ENCODE data around the gene HTT. TPM values are rescaled to one million over a fixed set of nuclear protein-coding genes. Genes with fewer than 3 reads are reported as not detected.
A peak's percentile ranks its signal among the peaks of the same experiment; 100 is the strongest.

The HTT gene
- 10 to 100 TPM; 18.1 to 30.5 TPM for total RNA-seq

GRCh38 chr4:3074078-3074845, at the start of gene HTT, which contains the start of gene HTT-AS:
Gene HTT (plus strand): TSS chr4:3074681. CDS start chr4:3074826, 145 bp downstream.
Gene HTT-AS (minus strand): TSS chr4:3074538.
- Histone ChIP-seq H3K27me3 (no peaks in the 10 kb centered on the region), H3K9me3 (no peaks in the 10 kb centered on the region), H3K27ac (peak within 1 kb of the TSS; percentile 86 to 88), H3K36me3 (no peaks in the 10 kb centered on the region), H3K4me3 (peak within 1 kb of the TSS; percentile 84 to 86), H3K4me1 (peaks cover 0 to 22% of the 10 kb centered on the region in 2 donors)
- peak; percentile 93 for DNase-seq (ENCODE audit: low spot score)
- no peak for TF ChIP-seq CTCF (IDR thresholded peaks at IDR 0.05)

- no peaks in the 10 kb centered on the region for H3K27me3 ChIP-seq
- no peak for DNase-seq (ENCODE audit: low spot score)
- no peak overlapping the region for H3K4me3 ChIP-seq
- no peak overlapping the region for H3K27ac ChIP-seq
- H3K9me3 ChIP-seq = no peaks in the 10 kb centered on the region
- TF ChIP-seq CTCF (IDR thresholded peaks at IDR 0.05) = no peak
- no peaks in the 10 kb centered on the region for H3K36me3 ChIP-seq
- H3K4me1 ChIP-seq = no peaks in the 10 kb centered on the region
Observed at GRCh38 chr4:3025881-3026280, 48.6 kb upstream of the HTT start.

- DNase-seq (ENCODE audit: low spot score) = no peak
- no peaks in the 10 kb centered on the region for H3K27me3 ChIP-seq
- no peak overlapping the region for H3K27ac ChIP-seq
- H3K4me1 ChIP-seq = no peaks in the 10 kb centered on the region
- H3K4me3 ChIP-seq = no peak overlapping the region
- H3K36me3 ChIP-seq = no peaks in the 10 kb centered on the region
- no peak for TF ChIP-seq CTCF (IDR thresholded peaks at IDR 0.05)
- no peaks in the 10 kb centered on the region for H3K9me3 ChIP-seq
Observed at GRCh38 chr4:3026540-3026939, 47.9 kb upstream of the HTT start.

GRCh38 chr4:3029464-3029863, 45.0 kb upstream of the HTT start:
- Histone ChIP-seq H3K27ac (no peak overlapping the region), H3K27me3 (no peaks in the 10 kb centered on the region), H3K36me3 (no peaks in the 10 kb centered on the region), H3K4me1 (no peaks in the 10 kb centered on the region), H3K4me3 (no peak overlapping the region), H3K9me3 (no peaks in the 10 kb centered on the region)
- TF ChIP-seq CTCF (IDR thresholded peaks at IDR 0.05) = no peak
- no peak for DNase-seq (ENCODE audit: low spot score)

GRCh38 chr4:3030566-3031356, 43.7 kb upstream of the HTT start:
- Histone ChIP-seq H3K27me3 (no peaks in the 10 kb centered on the region), H3K36me3 (no peaks in the 10 kb centered on the region), H3K4me3 (no peak overlapping the region), H3K27ac (no peak overlapping the region), H3K4me1 (no peaks in the 10 kb centered on the region), H3K9me3 (no peaks in the 10 kb centered on the region)
- no peak for TF ChIP-seq CTCF (IDR thresholded peaks at IDR 0.05)
- no peak for DNase-seq (ENCODE audit: low spot score)
